NB4 (cell line): Measurements from ENCODE around the gene SMYD2.

Experiments used
- DNase-seq: peaks from one replicate; pipeline ENCODE4 v3.0.0; 2010; ENCODE audit warnings: low read depth
- H3K4me3 ChIP-seq: one replicate; pipeline ENCODE4 v1.5.1; 2011; ENCODE audit warnings: mild to moderate bottlenecking, low read depth, low read length, moderate library complexity
- MYC ChIP-seq: IDR thresholded peaks from 2 replicates; pipeline ENCODE4 v1.6.1; 2011; ENCODE audit warnings: low read depth, low read length
- POLR2A ChIP-seq: IDR thresholded peaks from 2 replicates; pipeline ENCODE4 v1.6.1; 2011; ENCODE audit warnings: mild to moderate bottlenecking; ENCODE audit not compliant: insufficient read length; ENCODE audit errors: extremely low read depth
- TF ChIP-seq, protein P1 (sequence below): IDR thresholded peaks from 2 replicates; pipeline ENCODE4 v1.6.1; 2011; ENCODE audit warnings: low read depth, low read length
- TF ChIP-seq, protein P2 (sequence below): IDR thresholded peaks from one replicate; pipeline ENCODE4 v1.5.1; 2012; ENCODE audit warnings: low read depth, low read length

SMYD2 gene

DNA sequence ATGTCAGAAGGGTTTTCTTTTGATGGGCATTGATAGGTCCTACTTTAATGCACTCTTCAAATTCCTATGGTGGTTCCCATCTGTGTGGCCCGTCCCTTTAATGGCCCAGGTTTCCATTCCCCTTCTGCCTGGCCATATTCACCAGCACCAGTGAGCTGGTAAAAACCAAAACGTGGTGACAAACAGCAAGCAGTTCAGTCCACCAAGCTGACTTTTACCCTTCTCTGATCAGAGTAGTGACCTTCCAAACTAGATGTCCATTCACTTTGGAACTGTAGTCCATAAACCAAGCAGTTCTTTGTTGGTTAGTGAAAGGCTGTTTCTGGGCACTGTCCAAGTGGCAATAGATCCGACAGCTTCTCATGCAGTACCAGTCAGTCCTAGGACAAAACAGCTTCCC, 60.5 kb downstream of the SMYD2 start:
- no peak overlapping the region for H3K4me3 ChIP-seq
- TF ChIP-seq, protein P1, sequence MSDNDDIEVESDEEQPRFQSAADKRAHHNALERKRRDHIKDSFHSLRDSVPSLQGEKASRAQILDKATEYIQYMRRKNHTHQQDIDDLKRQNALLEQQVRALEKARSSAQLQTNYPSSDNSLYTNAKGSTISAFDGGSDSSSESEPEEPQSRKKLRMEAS, result no peak
- DNase-seq, result no peak

DNA sequence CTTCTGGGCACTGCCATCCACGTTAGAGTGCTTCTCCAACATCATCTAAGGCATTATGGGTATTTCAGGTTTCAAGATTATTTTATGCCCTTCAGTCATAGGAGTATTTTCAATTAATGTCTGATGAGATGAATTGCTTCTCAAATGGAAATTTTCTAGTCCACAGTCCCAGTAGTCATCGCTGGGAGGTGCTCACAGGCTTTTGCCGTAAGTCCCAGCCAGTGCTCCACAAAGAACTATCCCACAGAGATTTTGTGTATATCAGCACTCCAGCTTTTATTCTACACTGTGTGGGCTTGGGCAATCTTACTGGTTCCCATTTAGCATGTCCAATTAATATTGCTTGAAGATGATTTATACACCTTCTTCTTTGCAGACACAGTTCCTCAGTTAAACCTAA, 61.0 kb downstream of the SMYD2 start:
- H3K4me3 ChIP-seq, result no peak overlapping the region
- no peak for DNase-seq
- TF ChIP-seq, protein P2, sequence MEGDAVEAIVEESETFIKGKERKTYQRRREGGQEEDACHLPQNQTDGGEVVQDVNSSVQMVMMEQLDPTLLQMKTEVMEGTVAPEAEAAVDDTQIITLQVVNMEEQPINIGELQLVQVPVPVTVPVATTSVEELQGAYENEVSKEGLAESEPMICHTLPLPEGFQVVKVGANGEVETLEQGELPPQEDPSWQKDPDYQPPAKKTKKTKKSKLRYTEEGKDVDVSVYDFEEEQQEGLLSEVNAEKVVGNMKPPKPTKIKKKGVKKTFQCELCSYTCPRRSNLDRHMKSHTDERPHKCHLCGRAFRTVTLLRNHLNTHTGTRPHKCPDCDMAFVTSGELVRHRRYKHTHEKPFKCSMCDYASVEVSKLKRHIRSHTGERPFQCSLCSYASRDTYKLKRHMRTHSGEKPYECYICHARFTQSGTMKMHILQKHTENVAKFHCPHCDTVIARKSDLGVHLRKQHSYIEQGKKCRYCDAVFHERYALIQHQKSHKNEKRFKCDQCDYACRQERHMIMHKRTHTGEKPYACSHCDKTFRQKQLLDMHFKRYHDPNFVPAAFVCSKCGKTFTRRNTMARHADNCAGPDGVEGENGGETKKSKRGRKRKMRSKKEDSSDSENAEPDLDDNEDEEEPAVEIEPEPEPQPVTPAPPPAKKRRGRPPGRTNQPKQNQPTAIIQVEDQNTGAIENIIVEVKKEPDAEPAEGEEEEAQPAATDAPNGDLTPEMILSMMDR, result no peak
- TF ChIP-seq POLR2A (no peak), MYC (no peak)
- TF ChIP-seq, protein P1, result no peak

DNA sequence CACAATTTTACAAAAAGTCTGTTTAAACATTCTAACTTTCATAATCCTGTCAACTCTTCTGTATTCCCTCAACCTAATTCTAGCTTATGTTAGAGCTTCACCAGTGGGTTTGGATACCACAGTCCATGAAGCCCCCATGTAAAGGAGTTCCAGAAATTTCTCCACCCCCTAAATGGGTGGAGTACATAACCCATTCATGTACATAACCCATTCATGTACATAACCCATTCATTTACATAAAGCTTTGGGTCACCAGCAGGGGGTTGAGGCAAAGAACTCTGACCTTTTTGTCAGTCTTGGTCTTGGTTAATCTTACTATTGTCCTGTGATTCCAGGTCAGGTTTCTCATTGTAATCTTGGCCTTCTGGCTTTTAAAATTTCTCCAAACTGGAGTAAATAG, 61.6 kb downstream of the SMYD2 start:
- DNase-seq, result no peak
- TF ChIP-seq POLR2A (no peak), MYC (no peak)
- TF ChIP-seq, protein P1, result no peak
- TF ChIP-seq, protein P2, result no peak
- no peak overlapping the region for H3K4me3 ChIP-seq

DNA sequence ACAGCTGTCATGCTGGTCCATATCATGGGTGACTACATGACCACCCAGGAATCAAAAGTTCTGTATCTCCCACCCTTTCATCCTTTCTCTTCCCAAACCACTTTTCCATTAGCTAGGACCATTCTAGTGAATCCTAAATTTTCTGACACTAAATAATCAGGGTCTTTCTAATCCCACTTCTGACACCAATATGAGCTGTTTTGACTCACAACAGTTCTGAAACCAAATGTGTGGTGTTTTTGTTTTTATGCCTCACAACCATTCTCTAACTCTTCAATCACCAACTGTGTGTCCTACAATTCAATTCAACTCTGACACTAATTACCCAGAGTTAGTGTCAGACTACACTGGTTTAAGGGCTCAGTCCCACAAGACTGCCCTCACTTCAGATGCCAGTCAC, 63.9 kb downstream of the SMYD2 start:
- no peak overlapping the region for H3K4me3 ChIP-seq
- TF ChIP-seq, protein P2, result no peak
- TF ChIP-seq MYC (no peak), POLR2A (no peak)
- TF ChIP-seq, protein P1, result no peak
- DNase-seq, result no peak

DNA sequence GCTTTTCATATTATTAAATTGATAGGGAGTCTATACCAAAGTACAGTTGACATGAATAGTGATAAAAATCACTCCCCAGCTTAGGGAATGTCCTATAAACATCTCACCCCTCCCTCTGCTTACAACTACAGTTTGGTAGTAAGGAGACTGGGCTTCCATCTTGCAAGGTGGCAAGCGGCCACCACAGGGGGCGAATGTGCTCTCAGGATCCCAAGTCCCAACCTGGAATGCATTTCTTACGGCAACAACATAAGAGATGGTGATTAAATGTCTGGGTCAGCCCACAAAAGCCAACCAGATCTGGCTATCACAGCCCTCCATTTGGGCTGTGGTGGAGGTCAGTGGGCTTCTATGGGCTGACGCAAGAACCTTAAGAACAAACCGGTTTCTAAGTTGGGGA, 68.0 kb downstream of the SMYD2 start:
- TF ChIP-seq POLR2A, result no peak
- no peak overlapping the region for H3K4me3 ChIP-seq
- DNase-seq, result no peak

DNA sequence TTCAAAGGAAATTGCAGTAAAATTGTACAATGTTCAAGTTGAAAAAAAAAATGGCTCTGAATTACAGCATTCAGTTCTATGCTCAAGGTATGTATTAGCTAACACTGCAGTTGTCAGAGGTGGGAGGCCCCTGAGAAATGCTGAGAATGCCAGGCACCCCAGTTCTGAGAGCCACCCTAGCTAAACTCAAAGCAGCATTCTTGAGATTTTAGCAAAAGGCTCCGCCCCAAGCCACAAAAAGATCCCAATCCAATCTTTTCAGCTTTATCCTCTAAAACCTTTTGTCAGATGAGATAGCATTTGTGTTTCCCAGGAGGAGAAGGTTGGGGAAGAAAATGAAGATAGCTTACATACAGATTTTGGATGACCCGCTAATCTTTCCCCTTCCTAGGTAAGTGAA, 68.8 kb downstream of the SMYD2 start:
- no peak overlapping the region for H3K4me3 ChIP-seq
- TF ChIP-seq MYC (no peak), POLR2A (no peak)
- TF ChIP-seq, protein P1, result no peak
- TF ChIP-seq, protein P2, result no peak
- DNase-seq, result no peak

DNA sequence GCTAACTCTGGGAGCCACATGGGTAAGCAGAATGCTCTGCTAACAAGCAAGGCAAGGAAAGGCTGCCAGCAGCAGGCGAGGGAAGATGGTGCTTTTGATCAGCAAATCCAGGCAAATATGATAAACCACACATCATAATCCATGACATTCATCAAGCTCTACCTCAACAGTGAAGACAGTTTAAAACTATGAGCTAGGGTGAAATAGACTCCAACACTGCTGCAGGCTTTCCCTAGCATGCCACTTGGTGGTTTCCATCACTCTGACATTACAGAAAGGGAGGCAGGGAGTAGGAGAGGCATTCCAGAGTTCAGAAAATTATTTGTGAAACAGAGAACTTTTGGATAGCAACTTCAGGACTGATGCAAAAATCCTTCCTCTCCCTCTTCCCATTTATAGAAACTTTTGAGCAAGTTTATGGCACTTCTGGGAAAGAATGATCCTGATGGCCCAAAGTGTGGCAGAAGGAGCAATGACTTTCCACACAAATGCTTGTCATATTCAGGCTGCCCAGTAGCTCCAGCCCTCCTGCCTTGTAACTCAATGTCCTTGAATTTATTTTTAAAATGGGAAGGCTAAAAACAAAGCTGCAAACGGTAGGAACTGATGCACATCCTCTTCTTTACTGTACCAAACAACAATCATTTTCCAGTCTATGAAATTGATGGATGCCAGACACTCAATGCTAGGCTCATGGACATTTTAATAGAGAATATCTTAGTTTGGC, 70.8 kb downstream of the SMYD2 start:
- TF ChIP-seq, protein P1, result no peak
- no peak for DNase-seq
- no peak overlapping the region for H3K4me3 ChIP-seq
